COLO668 (cell line): ENCODE results near the gene ACOX3.

Experiments
- DNase-seq: peaks from one replicate; lab custom pipeline; 2025; ENCODE audit not compliant: unreplicated experiment; lab: John Stamatoyannopoulos, UW

ACOX3 gene

GRCh38 chr4:8468746-8469535 lies 28.4 kb upstream of the ACOX3 start:
- DNase-seq = peak; percentile 49

DNA sequence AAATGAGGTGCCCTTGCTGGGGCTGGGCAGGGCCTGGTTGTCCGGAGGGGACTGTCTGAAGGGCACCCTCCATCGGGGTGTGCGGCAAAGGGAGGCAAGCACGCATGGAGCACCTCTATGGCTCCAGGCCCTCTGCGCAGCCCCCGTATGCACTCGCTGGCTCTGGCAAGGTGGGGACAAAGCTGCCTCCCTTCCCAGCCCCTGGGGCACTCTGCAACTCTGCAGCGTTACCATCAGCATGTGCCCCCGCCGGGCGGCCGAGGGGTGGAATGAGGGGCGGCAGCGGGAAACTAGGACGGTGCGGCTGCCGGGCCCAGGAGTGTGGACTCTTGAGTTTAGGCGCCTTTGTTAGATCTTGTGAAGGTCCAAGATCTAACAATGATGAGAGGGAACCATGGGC lies 26.5 kb upstream of the ACOX3 start:
- no peak for DNase-seq

DNA sequence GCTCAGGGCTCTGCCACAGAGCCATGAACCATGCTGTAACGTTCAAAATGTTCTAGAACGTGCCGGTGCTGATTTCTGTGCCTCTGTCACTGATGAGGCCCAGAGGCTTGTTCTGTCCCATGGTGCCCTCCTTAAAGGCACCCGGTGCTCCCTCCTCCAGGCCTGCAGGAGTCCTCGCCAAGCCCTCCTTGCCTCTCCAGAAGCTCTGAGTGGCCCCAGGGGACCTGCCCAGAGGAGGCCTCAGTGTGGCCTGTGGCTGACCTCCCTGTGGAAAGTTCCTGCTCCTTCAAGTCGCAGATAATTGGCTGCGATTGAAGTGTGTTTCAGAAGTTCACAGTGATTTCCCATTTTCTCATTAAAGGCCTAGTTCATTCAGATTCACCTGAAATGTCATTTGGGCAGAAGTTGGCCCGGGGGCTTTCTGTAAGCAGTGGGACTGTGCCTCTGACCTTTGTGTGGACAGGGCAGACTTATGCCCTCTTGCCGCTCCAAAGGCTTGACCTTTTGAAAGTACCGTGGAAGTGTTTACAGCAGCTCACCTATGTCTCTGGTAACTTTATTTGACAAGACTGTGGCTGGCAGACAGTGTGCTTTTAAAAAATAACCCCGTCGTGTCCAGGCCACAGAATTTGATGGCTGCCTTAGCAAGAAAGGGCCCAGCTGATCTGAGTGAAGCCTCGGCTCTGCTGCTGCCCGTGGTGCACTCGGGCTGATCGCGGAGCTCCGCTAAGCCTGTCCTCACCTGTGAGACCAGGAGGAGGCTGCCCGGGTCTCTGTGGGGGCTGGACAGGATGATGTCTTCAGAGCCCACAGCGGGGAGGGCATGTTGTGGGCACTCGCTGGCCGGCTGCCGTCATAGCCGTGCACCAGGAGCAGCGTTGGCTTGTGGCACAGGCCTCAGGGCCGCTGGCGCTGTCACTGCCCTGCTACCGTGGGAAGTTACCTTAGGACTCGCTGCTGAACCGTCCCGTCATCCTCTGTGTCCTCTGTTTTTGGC lies 25.4 kb upstream of the ACOX3 start:
- no peak for DNase-seq

DNA sequence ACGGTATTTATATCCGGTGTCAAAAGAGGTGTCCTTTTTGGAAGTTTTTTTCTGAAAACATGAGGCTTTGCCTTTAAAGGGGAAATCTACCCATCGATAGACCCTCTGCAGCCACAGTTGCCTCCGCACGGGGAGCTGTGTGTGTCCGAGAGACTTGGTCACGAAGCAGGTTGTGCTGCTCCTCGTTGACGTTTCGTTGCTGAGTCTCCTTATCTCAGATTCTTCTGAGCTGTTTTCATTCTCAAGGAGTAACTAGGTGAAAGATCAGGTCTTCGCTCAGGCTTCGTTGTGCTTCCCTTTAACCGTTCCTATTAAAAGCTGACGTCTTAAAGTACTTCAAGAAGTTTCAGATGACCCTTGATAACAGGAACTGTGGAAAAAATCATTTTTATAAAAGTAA lies 23.9 kb upstream of the ACOX3 start:
- DNase-seq = no peak

DNA sequence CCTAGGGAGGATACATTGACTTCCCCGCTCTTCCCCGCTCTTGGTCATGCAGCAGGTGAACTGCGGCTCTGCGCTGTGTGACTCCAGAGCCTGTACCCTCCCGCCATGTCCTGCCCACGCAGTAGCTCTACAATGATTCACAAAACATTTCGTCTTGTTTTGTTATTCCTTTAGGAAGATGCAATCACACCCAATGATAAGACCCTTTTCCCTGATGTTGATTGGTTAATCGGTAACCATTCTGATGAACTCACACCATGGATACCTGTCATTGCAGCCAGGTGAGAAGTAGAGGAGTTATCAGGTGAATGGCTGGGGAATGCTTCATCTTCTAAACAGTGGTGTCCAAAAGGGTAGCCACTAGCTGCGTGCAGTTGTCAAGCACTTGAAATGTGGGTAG lies 23.3 kb upstream of the ACOX3 start:
- no peak for DNase-seq

DNA sequence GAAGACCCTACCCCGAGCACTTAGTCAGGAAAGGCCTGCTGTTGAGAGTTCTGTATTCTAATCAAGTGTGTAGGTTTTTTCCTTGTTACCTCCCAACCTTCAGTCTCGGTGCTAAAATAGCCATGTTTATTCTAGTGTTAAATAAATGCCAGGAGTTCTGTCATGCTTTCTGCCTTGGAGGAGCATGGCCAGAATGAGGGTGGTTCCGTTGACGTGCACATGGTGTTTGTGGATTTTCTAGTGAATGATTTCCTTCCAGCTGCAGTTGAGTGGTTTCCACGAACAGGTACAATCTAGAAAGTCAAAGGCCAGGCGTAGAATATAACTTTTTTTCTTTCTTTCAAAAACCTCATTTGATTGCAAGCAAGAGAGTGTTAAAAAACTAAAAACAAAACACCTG lies 21.1 kb upstream of the ACOX3 start:
- no peak for DNase-seq

GRCh38 chr4:8461086-8461485 lies 20.6 kb upstream of the ACOX3 start:
- DNase-seq = no peak

DNA sequence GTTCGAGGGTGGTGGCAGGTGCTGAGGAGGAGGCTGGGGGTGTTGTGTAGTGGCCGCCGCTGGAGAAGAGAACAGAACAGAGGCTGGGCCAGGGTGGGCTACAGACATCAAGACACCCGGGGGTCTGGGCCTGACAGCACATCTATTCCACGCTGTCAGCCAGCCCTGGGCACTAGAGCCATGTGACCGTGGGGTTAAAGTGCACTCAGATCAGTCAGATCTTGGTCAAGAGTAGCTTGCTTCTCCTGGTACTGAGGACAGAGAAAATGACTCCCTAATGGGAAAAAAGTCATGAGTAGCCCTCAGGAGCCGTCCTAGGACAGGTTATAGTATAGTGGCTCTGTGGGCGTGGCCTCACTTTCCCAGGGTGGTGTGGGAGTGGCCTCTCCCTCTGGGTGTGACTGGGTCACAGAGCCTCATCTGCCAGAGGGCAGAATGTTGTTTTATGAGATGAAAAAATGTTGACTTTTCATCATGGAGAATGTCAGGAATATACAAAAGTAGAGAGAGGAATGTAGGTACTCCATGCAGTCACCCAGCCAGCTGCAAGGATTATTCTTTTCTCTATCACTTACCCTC lies 19.4 kb upstream of the ACOX3 start:
- DNase-seq = no peak

DNA sequence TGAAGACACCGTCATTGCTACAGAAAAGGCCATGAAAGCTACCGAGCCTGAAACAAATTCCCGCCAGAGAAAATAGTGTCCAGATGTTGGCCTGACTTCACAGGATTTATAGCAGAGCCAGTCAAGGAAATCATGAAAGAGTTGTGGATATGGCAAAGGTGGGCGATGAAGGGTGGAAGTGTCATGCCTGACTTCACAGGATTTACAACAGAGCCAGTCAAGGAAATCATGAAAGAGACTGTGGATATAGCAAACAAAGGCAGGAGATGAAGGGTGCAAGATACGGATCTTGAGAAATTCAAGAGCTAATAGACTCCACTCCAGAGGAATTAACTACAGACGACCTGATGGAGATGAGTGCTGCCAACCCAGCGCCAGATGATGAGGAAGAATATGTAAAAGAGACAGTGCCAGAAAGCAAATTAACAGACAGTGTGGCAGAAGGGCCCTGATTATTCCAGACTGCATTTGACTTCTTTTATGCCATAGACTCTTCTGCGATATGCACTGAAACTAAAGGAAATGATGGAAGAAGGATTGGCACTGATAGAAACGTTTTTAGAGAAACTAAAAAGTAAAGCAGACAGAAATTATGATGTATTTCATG lies 17.2 kb upstream of the ACOX3 start:
- no peak for DNase-seq

- no peak for DNase-seq
These were observed 13.4 kb upstream of the ACOX3 start for GRCh38 chr4:8453957-8454356.

DNA sequence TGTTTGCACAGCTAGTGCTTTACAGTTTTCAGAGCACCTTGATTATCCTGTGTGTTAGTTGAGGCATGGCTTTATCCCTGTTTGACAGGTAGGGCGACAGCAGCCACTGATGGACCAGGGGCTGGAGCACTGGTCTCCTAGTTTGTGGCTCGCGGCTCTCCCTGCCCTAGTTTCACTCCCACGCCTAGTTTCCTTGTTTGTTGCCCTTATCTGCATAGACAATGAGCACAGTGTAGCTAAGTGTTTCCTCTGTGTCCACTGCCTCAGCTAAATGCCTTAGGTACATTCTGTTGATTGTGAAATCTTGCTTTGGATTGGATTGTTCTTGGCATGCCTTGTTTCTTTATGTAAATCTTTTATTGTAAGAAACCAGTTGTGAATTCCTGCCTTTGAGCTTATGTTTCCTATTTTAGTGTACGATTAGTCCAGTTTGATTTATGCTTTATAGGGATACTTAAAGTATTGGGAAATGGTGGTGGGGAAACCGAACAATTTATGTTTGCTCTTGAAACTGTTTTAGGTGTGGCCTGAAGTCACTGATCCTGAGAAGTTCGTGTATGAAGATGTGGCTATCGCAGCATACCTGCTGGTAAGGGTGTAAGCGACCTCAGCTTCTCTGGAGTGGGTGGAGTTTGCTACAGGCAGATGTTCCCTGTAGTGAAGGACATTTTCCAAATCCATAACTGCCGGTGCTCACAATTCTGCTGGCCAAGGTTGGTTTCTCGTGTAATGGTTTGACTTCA lies 11.1 kb upstream of the ACOX3 start:
- no peak for DNase-seq

DNA sequence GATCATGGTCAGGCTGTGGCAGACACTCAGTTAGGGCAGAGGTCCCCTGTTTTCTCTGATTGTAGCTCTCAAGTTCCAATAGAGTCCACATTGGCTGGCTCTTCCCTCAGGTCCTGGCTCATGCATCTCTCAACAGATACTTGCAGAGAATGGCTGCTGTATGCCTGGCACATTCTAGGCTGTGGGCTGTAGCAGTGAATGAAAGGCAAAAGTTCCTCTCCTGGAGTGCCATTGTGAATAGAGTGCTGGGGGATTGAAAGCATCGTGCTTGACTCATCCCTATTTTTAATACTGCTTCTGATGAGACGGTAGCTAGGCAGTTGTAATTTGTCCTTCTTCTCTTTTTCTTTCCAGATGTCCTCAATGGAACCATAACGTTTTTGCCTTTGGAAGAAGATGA lies 5.6 kb upstream of the ACOX3 start:
- DNase-seq = no peak

DNA sequence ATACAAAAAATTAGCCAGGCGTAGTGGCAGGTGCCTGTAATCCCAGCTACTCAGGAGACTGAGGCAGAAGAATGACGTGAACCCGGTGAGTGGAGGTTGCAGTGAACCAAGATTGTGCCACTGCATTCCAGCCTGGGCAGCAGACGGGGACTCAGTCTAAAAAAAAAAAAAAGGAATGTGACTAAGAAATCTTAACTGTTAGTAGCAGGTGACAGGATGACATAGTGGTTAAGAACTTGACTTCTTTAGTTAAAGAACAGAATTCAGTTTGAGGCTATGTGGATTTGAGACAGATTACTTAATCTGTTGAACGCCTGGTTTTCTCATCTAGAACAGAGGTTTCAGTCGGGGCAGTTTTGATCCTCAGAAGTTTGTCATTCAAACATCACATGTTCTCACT lies 3.3 kb upstream of the ACOX3 start:
- DNase-seq = no peak

DNA sequence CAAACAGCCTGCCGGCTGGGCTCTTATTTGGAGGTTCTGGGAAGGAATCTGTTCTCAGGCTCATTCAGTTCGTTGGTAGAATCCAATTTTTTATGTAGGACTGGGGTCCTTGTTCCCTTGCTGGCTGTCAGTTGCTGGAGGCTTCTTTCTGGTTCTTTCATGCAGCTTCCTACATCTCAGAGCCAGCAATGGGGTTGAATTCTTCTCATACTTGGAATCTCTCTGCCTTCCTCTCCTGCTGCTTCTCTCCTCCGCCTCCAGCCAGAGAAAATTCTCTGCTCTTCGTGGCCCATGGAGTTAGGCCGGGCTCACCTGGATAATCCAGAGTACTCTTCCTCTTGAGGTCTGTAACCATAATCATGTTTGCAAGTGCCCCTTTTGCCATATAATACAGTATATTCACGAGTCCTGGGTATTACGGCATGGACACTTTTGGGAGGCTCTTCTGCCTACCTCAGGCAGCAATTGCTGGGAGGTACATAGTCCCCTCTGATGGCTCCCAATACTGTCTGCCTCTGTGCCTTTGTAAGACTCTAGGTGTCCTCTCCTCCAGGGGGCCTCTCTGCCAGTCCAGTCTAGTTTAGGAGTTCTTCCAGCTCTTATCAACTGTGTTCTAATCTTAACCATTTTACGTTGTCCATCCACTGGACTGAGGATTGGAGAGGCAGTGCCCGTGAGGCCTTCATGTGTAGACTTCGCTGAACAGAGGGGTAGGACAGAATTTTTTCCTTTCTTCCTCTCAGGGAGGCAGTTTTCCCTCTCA lies 2.3 kb upstream of the ACOX3 start:
- no peak for DNase-seq

DNA sequence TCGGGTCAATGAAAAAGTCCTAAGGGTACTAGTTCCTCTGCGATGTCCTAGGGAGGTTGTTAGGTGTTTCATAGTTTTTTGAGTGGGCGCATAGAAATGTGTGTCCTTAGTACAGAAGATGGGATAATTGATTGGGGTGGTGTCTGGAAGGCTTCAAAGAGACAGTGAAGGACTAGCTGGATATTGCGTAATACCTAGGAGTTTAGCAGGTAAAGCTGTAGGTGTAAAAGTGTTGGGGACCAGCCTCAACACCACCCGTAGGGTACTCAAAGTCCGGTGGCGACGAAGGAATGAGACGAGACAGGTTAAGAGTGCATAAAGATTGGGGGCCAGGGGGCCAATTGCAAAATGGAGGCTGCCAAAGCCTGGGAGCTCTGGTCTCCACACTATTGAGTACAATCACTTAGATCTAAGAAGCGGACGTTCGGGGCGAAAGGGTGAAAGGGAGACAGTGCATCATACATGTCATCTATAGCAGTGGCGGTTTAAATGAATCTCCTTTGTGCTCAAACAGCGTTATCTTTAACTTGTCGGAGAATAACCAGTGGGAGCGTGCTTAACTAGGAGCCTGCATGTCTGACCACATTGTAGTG lies 1.1 kb upstream of the ACOX3 start:
- DNase-seq = no peak

DNA sequence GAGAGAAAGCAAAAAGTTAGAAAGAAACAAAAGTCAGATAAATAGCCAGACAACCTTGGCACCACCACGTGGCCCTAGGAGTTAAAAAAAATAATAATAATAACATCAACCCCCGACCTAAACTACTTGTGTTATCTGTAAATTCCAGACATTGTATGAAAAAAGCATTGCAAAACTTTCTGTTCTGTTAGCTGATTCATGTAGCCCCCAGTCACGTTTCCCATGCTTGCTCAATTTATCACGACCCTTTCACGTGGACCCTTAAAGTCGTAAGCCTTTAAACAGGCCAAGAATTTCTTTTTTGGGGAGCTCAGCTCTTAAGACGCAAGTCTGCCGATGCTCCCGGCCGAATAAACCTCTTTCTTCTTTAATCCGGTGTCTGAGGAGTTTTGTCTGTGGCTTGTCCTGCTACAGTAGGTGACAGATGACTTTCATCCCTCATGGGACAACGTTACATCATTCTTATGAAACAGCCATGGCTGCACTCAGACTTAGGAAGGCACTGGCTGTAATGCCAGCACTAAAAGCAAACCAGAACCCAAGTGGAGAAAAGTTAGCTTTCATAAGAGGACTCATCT lies 520 bp downstream of the ACOX3 start:
- DNase-seq = peak; percentile 12

DNA sequence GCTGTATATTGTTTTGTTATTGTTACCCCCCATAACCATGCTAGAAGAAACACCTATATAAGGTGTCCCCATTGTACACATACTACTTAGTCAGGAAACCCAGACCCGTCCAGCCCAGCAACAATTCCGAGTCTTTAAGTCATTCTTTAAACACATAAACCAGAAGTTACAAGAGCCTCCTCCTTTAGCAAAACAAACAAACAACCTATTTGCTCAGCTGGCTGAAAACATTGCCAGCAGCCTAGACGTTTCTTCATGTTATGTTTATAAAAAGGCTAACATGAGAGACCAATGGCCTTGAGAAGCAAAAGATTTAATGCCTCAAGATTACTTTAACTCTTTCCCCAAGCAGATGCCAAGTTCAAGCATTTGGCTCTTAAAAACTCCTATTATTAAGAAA lies 1.4 kb downstream of the ACOX3 start:
- DNase-seq = no peak

DNA sequence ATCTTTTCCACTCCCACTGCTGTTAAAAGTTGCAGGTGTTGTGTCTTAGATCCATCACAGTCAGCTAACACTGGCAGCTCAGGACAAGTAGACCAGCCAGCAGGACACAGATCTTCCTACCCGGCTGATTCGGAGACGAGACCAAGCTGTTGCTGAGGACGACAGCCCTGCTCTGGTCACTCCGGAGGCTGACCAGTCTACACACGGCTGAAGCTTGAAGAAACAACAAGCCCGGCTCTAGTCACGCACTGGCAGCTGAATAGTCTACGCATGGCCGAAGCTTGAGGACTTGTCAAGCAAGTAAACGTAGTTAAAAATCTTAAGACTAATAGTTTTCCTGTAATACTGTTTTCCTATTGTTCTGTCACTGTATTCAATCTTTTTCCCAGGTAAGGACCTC lies 1.8 kb downstream of the ACOX3 start:
- no peak for DNase-seq

DNA sequence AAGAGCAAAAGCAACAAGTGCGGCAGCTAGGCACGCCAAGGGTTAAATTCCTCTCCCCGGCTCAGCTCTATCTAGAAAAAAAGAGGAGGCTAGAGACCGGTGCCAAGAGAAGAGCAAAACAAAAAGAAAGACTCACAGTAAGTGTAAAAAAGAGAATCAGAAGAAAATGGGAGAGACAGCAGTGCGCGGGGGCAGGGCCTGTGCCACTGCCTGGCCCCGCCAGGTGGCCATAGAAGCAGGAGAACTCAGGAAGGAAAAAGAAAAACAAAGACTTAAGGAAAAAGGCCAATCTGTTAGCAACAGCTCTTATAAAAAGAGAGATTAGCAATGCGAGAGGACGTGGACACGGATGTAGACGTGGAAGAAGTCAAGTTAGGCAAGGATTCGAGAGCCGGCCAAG lies 3.2 kb downstream of the ACOX3 start:
- DNase-seq = no peak
